DOHH2 (cell line): ENCODE data around the gene CBX3.

Experiments
- EZH2phosphoT487 ChIP-seq: fragments of 200-600 bp; sonication (generic); IDR thresholded peaks from 2 replicates; pipeline ENCODE4 v1.6.1; 2017; ENCODE audit warnings: borderline replicate concordance, mild to moderate bottlenecking, antibody characterized with exemption, low read length, moderate library complexity, mixed read lengths
- TF ChIP-seq, protein P1 (sequence below): fragments of 200-600 bp; sonication (generic); IDR thresholded peaks from one replicate; pipeline ENCODE4 v1.5.1; 2014; ENCODE audit warnings: antibody characterized with exemption, mild to moderate bottlenecking, low read depth, low read length; ENCODE audit not compliant: poor library complexity, severe bottlenecking

- TF ChIP-seq, protein P1, sequence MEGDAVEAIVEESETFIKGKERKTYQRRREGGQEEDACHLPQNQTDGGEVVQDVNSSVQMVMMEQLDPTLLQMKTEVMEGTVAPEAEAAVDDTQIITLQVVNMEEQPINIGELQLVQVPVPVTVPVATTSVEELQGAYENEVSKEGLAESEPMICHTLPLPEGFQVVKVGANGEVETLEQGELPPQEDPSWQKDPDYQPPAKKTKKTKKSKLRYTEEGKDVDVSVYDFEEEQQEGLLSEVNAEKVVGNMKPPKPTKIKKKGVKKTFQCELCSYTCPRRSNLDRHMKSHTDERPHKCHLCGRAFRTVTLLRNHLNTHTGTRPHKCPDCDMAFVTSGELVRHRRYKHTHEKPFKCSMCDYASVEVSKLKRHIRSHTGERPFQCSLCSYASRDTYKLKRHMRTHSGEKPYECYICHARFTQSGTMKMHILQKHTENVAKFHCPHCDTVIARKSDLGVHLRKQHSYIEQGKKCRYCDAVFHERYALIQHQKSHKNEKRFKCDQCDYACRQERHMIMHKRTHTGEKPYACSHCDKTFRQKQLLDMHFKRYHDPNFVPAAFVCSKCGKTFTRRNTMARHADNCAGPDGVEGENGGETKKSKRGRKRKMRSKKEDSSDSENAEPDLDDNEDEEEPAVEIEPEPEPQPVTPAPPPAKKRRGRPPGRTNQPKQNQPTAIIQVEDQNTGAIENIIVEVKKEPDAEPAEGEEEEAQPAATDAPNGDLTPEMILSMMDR: no peak
- TF ChIP-seq EZH2phosphoT487: no peak
These were observed 43.9 kb upstream of the CBX3 start for GRCh38 chr7:26157520-26158105.
